Peyer's patch (tissue), 4 donors: ENCODE measurements around the gene TMEM108.

Experiments
- CTCF ChIP-seq, 6 experiments: fragments of 450-650 bp in 4 of 6; fragments of 200-600 bp in 2 of 6; sonication (generic) in 1 of 6; IDR thresholded peaks; one replicate each; pipeline ENCODE4 v1.5.1; 2017 to 2019; ENCODE audit warnings: antibody characterized with exemption in 6 of 6, mild to moderate bottlenecking in 3 of 6, moderate library complexity in 1 of 6
- POLR2A ChIP-seq, 2 donors: fragments of 450-650 bp; IDR thresholded peaks; one replicate each; pipeline ENCODE4 v1.5.1; 2017; ENCODE audit warnings: antibody characterized with exemption in 2 of 2, mild to moderate bottlenecking in 2 of 2, moderate library complexity in 2 of 2

GRCh38 chr3:133167340-133168024 is 129.3 kb downstream of the TMEM108 start:
- TF ChIP-seq POLR2A (IDR thresholded peaks at IDR 0.05) (no peak), CTCF (IDR thresholded peaks at IDR 0.05) (no peak)
